ENCODE results near the gene DHRS7C. TPM values are rescaled to one million over a fixed set of nuclear protein-coding genes. Genes with fewer than 3 reads are reported as not detected.

DHRS7C gene
- total RNA-seq, 1 donor from 2014 or later: not detected

GRCh38 chr17:9783050-9783449, 8.3 kb downstream of the DHRS7C start:
- no peak for TF ChIP-seq CTCF (IDR thresholded peaks at IDR 0.05; ENCODE audit: insufficient read depth, low read length, severe bottlenecking)
- FAIRE-seq: no peak
- DNase-seq (ENCODE audit: low read depth): no peak
- H3K4me3 ChIP-seq (ENCODE audit: low read depth, low read length): no peak overlapping the region
- H3K27me3 ChIP-seq (ENCODE audit: control insufficient read depth, insufficient read depth, low read length): no peaks in the 10 kb centered on the region
- H3K36me3 ChIP-seq (ENCODE audit: control insufficient read depth, insufficient read depth, low read length): no peaks in the 10 kb centered on the region

GRCh38 chr17:9780552-9780951, 10.8 kb downstream of the DHRS7C start:
- no peak for FAIRE-seq
- H3K4me3 ChIP-seq (ENCODE audit: low read depth, low read length): no peak overlapping the region
- H3K36me3 ChIP-seq (ENCODE audit: control insufficient read depth, insufficient read depth, low read length): no peaks in the 10 kb centered on the region
- TF ChIP-seq CTCF (IDR thresholded peaks at IDR 0.05; ENCODE audit: insufficient read depth, low read length, severe bottlenecking): no peak
- no peaks in the 10 kb centered on the region for H3K27me3 ChIP-seq (ENCODE audit: control insufficient read depth, insufficient read depth, low read length)
- DNase-seq (ENCODE audit: low read depth): no peak

- no peak for DNase-seq (ENCODE audit: low read depth)
- no peak overlapping the region for H3K4me3 ChIP-seq (ENCODE audit: low read depth, low read length)
- H3K27me3 ChIP-seq (ENCODE audit: control insufficient read depth, insufficient read depth, low read length): no peaks in the 10 kb centered on the region
- no peak for FAIRE-seq
- TF ChIP-seq CTCF (IDR thresholded peaks at IDR 0.05; ENCODE audit: insufficient read depth, low read length, severe bottlenecking): no peak
- H3K36me3 ChIP-seq (ENCODE audit: control insufficient read depth, insufficient read depth, low read length): no peaks in the 10 kb centered on the region
Observed at GRCh38 chr17:9776911-9777310, 14.5 kb downstream of the DHRS7C start.

GRCh38 chr17:9772658-9773057, 18.7 kb downstream of the DHRS7C start:
- H3K4me3 ChIP-seq (ENCODE audit: low read depth, low read length): no peak overlapping the region
- DNase-seq (ENCODE audit: low read depth) (no peak), FAIRE-seq (no peak)
- no peaks in the 10 kb centered on the region for H3K36me3 ChIP-seq (ENCODE audit: control insufficient read depth, insufficient read depth, low read length)
- H3K27me3 ChIP-seq (ENCODE audit: control insufficient read depth, insufficient read depth, low read length): no peaks in the 10 kb centered on the region
- TF ChIP-seq CTCF (IDR thresholded peaks at IDR 0.05; ENCODE audit: insufficient read depth, low read length, severe bottlenecking): no peak

- Histone ChIP-seq H3K4me3 (ENCODE audit: low read depth, low read length) (no peak overlapping the region), H3K27me3 (ENCODE audit: control insufficient read depth, insufficient read depth, low read length) (no peaks in the 10 kb centered on the region), H3K36me3 (ENCODE audit: control insufficient read depth, insufficient read depth, low read length) (no peaks in the 10 kb centered on the region)
- no peak for TF ChIP-seq CTCF (IDR thresholded peaks at IDR 0.05; ENCODE audit: insufficient read depth, low read length, severe bottlenecking)
- DNase-seq (ENCODE audit: low read depth): no peak
- FAIRE-seq: no peak
Observed at GRCh38 chr17:9771465-9771864, 19.9 kb downstream of the DHRS7C start.

- DNase-seq (ENCODE audit: low read depth): no peak
- no peak overlapping the region for H3K4me3 ChIP-seq (ENCODE audit: low read depth, low read length)
- no peak for TF ChIP-seq CTCF (IDR thresholded peaks at IDR 0.05; ENCODE audit: insufficient read depth, low read length, severe bottlenecking)
- H3K27me3 ChIP-seq (ENCODE audit: control insufficient read depth, insufficient read depth, low read length): no peaks in the 10 kb centered on the region
- FAIRE-seq: no peak
- H3K36me3 ChIP-seq (ENCODE audit: control insufficient read depth, insufficient read depth, low read length): no peaks in the 10 kb centered on the region
Observed at GRCh38 chr17:9769036-9769695, 22.2 kb downstream of the DHRS7C start.
